Dedifferentiated amniotic fluid mesenchymal stem cell (primary cell): ENCODE results near the gene RASGEF1B.

Source experiments
- DNase-seq: peaks from one replicate; pipeline ENCODE4 v3.0.0-alpha.2; 2016; ENCODE audit errors: extremely low spot score

Gene RASGEF1B

DNA sequence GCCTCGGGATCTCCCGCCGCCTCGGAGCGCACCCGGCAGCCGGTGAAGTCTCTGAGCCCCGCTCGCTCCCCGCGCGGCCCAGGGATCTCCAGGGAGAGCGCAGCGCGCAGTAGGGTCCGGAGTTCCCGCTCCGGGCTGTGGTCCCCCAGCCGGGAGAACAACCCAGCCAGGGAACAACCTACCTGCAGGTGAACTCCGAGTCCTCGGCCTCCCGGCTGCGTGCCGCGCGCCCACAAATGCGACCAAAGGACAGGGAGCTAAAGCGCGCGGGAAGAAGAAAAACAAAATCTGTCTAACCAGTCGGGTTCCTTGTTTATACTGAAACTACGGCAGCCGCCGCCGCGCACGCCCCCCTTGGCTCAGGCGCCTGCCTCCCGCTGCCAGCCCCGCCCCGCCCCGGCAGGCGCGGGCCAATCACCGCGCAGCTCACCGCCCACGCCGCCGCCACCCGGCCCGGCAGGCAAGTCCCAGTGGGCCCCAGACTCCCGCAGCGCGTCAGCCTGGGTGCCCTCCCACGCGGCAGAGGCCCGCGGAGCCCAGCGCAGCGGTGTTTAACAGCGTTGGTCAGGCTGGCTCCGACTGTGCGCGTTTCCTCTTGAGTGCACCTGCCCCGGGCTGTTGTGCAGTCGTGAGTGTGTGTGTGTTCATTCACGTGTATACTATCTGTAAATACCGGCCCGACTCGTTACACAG is at the start of gene RASGEF1B:
Gene RASGEF1B (minus strand): TSS at position 320 of the 693 bp plus-strand sequence. CDS start 12,399 bp downstream, outside the sequence.
- DNase-seq, result no peak

DNA sequence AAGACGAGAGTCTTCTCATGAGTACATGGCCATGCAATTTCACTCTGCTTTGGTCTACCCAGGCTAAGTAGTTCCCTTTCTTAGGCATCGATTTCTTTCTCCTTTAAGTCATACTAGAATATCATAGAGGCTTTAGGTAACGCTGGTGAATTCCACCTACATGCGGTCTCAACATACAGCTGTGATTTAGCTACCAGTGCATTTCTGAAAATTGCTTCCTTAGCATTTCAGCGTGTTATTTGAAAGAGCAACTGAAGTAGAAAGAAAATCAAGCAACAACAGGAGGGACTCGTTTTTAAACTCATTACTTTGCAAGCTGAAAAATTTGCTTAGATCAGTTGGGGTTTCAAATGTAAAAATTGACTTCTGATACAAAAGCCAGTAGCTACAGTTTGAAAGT is 48.1 kb upstream of the RASGEF1B start:
- DNase-seq, result no peak

DNA sequence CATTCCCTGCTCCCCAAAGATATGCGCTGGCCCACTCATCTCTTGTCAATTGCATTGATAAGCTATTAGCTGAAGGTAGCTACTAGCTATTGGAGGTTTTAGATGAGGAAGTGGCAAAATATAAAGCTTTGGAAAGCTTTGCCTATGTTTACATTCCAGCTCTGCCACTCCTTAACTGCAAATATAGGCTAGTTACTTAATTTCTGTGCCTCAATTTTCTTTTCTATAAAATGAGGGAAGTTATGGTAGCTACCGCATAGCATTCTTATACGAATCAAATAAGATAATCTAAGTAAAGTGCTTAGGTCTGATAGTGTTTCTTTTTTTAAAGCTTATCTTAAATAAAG is 47.7 kb upstream of the RASGEF1B start:
- no peak for DNase-seq

DNA sequence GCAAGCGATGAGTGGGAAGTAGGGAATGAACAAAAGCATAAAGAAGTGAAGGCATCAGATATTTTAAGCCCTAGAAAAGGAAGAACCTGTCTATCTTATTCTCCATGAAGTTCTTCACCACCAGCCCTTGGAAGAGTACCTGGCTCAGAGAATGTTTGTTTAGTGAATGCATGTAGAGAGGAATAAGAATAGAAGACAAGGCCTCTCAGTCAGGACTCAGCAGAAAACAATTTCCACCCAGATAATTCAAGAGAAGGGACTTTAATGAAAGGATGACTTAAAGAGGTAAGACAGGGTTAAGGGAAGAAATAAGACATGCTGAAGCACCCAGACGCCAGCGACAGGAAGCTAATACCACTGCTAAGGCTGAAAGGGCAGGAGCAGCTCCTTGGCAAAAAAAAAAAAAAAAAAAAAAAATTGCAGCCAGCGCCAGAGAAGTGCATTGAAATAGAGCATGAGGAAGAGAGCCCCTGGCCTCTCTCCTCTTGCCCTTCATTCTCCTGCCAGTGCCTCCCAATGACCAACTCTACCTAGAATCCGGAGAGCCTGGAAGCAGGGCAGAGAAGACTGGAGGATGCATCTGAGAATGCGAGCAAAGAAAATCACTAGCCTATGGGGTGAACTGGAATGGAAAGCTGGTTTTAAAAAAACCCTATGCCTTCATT is 47.2 kb upstream of the RASGEF1B start:
- DNase-seq, result no peak

DNA sequence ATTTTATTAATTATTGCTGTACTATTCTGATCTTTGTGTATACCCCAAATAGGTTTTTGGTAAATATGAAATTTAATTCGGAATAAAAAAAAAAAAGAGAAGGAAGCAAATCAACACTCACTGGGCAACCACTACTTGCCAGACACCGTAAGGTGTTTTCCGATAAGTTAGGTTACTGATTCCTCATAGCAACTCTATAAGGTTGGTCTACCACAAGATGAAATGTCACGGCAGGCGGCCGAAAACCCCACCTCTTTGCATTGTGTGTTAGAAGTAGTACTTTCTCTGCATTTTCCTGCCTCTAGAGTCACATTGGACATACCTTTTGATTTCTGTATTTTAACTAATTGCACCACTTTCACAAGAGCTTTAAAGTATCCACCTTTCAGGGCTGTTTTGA is 44.5 kb upstream of the RASGEF1B start:
- no peak for DNase-seq

DNA sequence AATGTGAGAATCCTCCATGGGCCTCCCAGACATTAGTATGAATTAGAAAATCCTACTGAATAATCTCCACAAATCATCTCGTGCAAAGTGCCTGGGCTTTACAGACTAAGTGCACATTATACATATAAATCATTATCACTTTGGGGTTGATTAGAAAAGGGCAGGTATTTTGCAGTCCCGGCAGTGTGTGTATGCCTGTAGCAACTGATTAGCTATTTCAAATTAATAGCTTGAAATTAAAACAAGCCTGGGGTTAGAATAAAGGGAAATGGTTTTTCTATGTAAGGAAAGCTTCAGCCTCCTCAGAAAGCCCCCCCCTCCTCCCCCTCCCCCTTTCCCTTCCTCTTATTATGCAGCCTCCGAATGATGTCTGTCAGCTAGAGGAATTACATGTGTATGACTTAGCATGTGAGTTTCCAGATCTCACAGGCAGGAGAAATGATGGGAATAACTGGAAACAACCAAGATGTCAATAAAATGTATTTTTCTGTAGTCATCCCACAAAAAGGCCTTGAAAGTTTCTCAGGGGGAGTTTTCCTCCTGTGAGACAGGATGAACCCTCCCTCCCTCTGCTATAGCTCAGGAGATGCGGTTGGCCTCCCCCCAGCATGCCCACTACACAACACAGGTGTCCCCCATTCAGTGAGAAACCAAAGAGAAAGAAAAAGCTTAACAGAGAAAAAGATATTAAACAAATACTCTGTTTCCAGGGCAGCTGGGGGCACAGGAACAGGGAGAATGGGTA is 41.2 kb upstream of the RASGEF1B start:
- DNase-seq, result no peak

DNA sequence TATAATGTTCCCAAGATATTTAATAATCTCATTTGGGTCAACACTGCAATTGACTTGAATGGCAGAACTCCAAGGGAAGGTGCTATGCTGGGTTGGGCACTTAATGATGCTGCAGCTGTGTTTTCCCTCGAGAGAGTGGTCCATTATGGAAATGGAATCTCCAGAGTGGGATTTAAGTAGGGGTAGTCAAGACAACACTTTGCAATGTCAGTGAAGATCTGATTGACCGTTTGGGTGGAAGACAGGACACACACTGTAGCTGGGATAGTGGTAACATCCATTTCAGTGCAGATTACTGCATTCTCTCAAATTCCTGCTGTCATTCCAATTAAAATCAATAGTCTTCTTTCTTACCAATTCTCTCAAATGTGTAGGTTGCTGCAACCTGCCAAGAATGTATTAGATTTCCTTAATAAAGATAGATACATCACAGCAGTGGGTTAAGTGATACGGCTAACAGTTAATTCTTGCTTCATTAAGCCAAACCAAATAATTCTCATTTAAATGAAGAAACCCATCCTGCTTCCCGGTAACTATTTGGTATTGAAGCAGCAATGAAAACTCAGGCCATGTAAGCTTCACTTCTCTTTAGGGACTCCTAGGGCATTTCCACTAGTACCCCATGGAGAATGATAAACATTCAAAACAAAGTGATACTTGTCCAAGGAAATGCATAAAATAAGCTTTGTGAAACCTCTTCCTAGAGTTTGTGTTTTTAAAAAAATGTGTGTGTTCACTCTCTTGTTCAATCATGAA is 40.5 kb upstream of the RASGEF1B start:
- DNase-seq, result no peak

DNA sequence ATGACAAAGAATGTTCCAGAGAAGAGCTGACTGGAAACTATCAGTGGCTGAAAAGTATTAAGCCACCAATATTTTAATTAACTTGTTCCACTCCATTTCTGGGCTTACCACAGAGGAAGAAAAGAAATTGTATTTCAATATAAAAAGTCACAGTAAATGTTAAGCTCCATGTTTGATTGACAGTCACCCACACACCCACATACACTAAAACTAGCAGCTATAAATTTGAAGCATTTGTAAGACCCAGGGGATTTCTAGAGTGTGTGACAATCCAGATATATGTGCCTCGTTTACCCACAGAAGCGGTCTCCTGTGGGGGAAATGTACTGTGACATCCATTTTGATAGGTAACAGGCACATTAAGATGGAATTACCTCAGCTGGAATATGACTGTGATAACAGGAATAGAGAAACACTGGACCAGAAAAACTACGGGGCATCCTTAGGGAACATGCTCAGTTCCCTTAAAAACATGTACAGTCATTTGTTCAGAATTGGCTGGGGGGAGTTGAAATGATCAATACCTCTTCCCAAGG is 39.0 kb upstream of the RASGEF1B start:
- DNase-seq, result no peak

DNA sequence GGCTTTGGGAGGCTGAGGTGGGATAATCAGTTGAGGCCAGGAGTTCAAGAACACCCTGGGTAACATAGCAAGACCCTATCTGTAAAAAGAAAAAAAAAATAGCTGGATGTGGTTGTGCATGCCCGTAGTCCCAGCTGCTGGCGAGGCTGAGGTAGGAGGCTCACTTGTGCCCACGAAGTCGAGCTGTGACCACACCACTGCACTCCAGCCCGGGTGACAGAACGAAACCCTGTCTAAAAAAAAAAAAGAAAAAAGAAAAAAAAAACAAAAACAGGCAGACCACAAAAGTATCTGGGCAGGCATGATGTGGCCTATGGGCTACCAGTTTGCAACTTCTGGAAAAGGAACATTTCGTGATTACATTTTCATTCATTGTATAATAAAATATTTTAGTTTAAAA is 38.1 kb upstream of the RASGEF1B start:
- DNase-seq, result no peak

DNA sequence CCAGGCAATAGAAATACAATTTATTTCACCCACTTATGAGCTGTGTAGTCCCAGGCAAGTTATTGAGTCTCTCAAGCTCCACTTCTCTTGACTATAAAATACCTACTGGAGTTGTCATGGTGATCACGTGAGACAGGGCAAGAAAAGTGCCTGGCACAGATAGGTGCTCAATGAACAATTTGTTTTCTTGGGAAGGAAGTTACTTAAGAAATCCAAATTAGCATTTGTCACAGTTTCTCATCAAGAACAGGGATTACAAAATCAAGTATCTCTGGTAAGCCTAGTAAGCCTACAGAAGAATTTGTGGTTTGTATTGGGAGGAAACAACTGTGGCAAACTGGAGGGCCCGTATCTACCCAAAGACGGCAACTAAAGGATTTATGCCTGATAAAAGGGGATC is 37.5 kb upstream of the RASGEF1B start:
- no peak for DNase-seq

DNA sequence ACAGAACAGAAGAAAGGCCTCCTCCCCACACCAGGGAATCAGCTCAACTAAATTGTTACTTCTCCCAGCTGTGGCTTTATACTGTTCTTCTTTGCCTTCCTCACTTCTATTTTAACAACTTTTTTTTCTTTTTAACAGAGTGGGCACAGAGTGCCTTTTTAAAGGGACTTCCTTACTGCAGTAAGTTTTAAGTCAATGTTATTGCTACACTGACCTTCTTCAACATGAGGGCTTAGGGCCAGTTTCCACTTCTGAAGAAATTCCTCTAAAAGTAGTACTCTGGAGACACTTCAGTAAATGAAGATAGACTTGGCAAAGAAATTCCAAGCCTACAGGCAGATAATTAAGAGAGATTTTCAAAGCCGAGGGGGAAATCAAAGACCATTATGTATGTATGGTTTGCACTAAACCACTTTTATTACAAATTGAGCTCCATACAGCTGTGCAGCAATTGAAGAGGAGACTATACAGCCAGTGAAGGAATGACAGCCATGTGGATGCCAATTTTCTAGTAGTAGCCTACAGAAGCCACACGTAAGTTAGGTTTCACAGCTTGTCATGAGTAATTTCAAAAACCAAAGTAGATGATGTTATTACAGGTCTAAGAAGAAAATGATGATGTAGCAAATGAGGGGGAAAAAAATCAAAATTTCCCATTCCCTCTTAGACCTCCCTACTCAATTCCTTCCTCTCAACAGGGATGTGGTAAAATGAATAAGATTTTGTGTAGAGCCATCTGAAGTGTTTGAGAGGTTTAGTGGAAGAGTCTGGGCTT is 36.9 kb upstream of the RASGEF1B start:
- no peak for DNase-seq

DNA sequence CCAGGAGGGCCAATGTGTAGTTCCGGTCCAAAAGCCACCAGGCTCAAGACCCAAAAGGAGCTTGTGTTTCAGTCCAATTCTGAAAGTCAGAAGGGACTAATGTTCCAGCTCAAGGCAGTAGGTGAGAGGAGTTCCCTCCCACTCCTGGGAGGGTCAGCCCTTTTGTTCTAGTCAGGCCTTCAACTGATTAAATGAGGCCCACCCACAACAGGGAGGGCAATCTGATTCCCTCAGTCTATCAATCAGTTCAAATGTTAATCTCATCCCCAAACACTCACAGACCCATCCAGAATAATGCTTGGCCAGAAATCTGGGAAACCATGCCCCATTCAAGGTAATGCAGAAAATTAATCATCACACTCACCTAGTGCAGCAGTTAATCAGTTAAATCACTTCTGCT is 35.8 kb upstream of the RASGEF1B start:
- DNase-seq, result no peak

DNA sequence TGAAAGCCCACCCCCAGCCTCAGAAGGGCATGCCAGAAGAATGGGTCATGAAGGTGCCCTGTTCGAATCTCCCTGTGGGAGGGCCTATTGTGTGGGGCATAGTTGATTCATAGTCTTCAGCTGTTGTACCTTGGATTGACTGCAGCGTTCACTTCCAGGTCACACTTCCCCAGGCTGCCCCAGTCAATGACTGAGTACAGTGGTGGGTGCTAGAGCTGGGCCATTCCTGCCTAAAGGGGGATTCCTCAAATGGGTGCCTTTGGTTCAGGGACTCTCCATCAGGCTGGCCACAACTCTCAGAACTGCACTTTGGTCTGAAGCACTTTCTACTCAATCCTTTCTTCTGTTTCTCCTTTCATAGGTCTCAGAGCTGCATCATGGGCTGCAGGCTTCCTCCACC is 35.0 kb upstream of the RASGEF1B start:
- no peak for DNase-seq

DNA sequence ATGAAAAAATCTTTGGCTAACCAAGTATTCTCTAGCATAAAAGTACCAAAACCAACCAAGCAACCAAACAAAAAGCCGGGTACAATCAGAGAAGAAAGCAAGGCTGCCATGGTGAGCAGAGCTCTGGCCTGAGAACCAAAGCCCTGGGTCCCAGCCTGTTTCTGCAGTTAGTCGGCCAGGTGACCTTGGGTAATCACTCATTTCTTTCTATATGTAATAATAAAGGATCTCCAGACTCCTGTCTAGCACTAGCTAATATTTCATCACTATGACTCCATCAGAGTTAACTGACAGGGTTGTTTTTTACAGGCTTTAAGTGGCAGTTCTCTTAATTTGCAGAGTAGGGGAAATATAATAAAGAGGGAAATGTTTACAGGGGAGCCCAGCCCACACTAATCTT is 34.0 kb upstream of the RASGEF1B start:
- DNase-seq, result no peak

DNA sequence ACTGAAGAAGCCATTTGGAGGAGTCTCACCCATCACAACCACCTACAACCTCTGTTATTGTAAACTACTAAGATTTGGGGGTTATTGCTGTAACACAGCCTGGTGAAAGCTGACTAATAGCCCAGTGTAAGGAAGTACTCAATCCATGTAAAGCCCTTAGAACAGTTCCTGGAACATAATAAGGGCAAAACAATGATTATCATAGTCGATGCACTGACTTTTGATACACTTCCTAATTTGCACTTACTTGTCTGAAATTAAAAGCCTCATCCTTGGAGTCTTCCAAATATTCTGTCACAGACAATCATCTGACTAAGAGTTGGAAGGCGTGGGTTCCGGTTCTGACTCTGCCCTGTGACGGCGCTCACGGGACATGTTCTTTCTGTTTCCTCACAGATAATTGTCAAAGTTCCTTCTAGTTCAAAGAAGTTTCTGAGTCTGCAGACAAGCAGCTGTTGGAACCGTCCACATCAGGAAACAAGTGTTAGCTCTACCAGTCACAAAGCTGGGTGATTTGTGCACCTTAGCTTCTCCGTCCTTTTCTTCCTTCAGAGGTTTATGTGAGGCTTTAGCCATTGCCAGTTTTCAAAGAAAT is 33.4 kb upstream of the RASGEF1B start:
- no peak for DNase-seq

DNA sequence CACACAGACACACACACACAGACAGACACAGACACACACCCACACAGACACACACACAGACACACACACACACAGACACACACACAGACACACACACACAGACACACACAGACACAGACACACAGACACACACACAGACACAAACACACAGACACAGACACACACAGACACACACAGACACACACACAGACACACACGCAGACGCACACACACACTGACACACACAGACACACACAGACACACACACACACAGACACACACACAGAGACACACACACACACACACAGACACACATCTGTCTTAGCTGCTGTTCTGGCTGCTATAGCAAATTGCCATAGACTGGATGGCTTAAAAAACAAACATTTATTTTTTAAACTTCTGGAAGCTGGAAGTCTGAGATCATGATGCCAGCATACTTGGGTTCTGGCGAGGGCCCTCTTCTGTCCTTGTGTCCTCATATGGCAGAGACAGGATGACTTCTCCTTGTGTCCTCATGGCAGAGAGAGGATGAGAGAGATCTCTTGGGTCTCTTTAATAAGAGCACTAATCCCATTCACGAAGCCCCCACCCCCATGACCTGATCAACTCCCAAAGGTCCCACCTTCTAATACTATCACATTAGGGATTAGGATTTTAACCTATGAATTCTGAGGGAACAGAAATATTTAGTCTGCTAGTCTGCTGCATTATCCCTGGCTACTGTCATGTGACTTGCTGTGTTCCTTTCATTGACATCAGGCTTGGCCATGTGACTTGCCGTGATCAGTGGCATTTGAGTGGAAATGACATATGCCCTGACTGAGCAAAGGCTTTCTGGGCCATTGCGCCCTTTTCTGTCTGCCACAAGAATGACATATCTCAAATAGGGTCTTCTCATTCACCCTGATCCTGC is 32.7 kb upstream of the RASGEF1B start:
- DNase-seq, result no peak

DNA sequence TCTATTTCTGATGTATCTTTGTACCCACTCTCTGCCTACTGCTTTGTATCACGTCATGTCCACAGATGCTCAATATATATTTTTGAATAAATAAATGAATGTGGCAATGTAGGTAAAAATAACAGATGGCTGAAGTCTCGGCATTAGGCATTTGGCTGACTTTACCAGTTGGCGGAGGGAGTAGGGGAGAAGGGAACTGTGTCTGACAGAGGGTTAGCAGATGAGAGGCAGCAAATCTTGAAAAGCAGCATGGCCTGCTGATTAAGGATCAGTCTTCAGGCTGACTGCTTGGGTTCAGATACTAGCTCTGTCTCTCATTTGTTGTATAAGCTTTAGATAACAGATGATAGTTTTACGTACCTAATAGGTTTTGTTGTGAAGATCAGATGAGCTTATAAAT is 31.9 kb upstream of the RASGEF1B start:
- no peak for DNase-seq

DNA sequence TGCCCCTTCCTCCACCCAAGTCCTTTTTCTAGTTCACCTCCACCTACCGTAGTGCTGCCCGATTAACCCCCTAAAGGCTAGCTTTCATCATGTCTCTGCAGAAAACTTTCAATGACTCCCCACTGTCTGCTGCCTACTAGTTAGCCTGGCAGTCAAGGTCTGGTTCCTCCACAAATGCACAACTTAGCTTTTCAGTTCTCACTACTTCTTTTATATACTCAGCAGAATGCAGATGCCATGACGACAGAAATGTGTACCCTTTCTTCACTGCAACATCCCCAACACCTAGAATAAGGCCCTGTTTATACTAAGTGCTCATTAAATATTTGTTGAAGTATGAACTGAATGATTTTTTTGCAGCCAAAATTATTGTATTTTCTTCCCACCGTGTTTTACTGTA is 30.9 kb upstream of the RASGEF1B start:
- no peak for DNase-seq

DNA sequence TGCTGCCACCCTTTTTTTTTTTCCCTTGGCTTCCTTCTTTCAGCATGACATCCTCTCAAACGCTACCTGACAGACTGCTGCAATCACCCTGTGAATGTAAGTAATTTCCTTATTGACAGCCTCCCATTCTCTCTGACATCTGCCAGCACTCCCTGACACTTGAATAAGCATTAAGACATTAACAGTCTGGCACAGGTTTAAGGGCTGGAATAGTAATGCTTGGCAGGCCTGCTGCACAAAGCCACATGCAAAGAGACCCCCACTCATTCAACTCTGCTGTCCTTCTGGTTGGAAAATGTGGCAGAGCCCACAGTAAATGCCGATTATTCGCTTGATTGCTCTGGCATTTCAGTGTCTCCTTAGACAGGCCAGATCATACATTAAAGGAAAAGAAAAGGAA is 28.1 kb upstream of the RASGEF1B start:
- DNase-seq, result no peak

DNA sequence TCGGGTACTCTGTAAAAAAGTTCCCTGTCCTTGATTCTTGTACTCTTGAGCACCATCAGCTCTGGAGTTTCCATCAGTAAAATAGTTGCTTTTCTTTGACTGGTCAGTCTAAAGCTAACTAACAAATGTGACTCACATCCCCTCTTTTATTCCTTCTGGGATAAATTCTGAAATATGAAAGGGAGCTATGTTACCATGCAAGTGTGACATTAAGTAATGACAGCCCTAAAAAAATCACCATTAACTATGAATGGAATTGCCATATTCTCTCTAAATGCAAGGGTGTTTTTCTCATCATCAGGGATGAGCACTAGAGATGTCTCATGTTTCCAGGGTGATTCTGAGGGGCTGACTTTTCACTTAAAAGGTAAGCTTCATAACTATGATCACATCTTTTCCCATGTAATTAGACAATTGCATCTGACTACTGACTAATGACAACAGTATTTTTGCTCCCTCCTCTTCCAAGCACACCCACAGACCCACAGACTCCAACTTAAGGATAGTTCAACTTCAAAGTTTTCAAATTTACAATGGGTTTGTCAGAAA is 26.9 kb upstream of the RASGEF1B start:
- no peak for DNase-seq
